Skin epidermis (tissue), 12 donors: ENCODE data around the gene MRPL40.

ENCODE experiments used
- H3K27ac ChIP-seq, 21 experiments: fragments of 200-600 bp; sonication (generic) in 11 of 21; one replicate each; pipeline ENCODE4 v1.5.0; 2020; ENCODE audit warnings: mild to moderate bottlenecking in 3 of 21, inconsistent platforms in 2 of 21, moderate library complexity in 2 of 21
- H3K4me3 ChIP-seq, 7 experiments: fragments of 200-600 bp; sonication (generic) in 2 of 7; one replicate each; pipeline ENCODE4 v1.5.0; 2020; ENCODE audit warnings: inconsistent platforms in 2 of 7, mild to moderate bottlenecking in 2 of 7, moderate library complexity in 1 of 7

Gene MRPL40

DNA sequence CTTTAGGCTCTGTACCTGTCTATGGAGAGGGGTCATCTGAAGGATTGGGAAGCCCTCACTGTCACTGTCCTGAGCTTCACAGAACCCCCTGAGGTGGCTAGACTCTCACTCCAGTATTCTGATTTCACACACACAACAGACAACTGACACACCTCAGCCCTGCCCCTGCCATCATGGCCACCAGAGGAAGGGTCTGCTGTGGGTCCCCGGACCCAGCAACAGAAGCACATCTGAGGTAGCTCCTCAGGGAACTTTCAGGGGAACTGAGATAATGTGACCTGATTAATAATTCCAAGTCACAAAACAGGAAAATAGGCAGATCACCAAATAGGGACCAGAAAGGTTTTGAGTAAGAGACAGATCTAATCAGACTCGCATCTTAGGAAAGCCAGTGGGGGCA lies 22.7 kb downstream of the MRPL40 start:
- Histone ChIP-seq H3K27ac (no peak overlapping the region), H3K4me3 (no peak overlapping the region)

DNA sequence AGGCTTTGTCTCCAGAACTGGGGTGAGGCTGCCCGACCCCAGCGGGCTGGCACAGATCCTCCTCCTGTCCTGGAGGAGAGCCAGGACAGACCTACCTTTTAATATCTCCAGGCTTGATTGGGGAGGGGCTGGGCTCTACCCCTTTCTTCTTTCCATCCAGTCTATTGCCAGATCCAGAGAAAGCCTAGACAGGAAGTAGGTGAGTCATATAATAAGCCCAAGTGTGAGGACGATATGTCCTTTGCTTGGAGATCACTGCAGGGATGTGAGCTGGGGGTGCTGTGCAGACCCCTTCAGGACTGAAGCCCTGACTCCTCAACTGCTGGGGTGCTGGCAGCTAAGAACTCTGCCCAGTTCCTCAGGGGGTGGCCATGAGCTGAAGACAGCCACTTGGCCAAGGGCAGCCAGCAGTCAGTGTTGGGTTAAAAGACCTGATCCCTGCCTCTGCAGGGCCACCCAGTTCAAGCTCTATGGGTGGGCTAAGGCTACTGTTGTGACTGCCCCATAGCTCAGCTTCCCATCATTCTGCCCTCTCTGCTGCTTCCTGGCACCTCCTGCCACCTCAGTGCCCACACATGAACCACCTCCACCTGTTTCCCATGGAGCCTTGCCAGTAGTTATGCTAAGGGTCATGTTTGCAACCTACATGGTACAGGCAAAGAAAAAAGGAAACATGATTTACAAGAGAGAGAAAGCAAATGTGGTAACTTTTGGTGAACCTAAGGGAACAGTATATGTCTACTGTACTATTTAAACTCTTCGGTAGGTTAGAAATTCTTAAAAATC lies 23.4 kb downstream of the MRPL40 start:
- no peak overlapping the region for H3K4me3 ChIP-seq

DNA sequence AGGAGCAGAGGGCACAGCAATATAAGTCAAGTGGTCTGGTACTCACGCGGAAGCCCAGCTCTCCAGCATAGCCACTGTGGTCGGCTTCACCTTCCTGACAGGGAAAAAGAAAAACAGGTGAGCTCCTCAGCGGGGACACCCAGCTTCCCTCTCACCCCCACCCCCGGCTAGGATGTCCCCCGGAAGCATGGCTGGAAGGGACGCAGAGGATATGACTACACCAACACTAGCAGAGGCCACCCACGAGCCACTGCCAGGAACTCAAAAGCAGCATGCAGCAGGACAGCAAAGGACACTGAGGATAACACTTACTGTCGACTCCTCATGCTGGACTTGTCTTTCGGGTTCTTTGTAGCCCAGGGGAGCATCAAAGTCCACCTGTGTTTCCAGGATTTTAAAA lies 24.2 kb downstream of the MRPL40 start:
- Histone ChIP-seq H3K4me3 (no peak overlapping the region), H3K27ac (no peak overlapping the region)

More for the DNA sequence above, 23.4 kb downstream of the MRPL40 start:
- no peak overlapping the region for H3K27ac ChIP-seq

DNA sequence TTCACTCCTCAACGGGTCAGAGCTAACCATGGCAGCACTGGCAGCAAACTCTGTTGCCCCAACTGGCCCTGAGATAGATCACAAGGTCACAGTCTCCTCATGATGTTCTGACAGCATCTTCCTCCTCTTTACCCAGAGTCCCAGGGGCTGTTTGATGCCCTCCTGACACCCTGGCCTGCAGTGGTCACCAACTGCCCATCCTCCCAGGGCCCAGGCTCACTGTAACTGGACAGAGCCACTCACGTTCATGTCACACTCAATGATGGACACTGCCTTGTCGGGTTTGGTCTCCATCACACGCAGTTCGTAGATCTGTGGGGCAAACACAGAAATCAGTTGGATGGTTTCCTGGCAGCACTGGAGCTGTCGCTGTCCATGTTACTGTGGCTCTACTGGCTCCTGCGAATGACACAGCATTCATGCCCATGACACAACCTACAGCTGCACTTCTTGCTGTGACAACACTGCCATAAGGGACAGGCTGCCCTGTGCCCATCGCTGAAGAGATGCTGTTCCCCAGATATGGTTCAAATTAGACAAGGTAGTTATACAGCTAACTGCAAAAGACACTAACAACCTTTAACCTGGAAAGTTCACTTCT lies 25.6 kb downstream of the MRPL40 start:
- H3K4me3 ChIP-seq = no peak overlapping the region

DNA sequence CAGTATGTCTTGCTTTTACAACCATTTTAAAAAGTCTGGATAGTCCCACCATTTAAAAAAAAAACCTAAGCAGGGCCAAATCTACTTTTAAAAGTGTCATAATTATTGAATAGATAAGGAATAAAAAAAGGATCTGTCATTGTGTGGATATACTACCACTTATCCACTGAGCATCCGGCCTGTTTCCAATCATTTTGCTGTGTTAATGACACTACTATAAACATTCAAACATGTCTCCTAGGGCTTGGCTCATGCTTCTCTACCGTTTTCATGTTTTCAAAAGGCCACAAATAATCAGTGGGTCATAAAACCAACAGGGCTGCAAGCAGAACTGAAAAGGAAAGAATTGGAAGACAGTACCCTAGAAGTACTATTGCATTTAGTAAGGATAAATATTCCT lies 27.7 kb downstream of the MRPL40 start:
- no peak overlapping the region for H3K27ac ChIP-seq
- no peak overlapping the region for H3K4me3 ChIP-seq

More for the DNA sequence above, 25.6 kb downstream of the MRPL40 start:
- H3K27ac ChIP-seq = no peak overlapping the region

DNA sequence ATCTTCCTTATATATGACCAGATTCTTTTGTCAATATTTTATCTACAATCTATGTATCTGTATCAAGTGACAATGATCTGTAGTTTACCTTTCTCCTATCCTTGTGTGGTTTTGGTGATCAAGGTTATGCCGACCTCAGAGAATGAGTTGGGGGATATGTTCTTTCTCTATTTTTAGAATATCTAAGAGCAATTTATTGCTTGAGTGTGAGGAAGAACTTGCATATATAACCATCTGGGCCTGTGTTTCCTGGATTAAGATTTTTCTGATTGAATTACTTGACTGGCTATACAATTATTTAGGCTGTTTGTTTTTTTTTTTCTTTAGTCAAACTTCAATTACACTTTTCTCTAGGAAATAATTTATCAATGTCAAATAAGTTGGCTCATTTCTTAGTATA lies 29.2 kb downstream of the MRPL40 start:
- H3K4me3 ChIP-seq = no peak overlapping the region
- no peak overlapping the region for H3K27ac ChIP-seq

DNA sequence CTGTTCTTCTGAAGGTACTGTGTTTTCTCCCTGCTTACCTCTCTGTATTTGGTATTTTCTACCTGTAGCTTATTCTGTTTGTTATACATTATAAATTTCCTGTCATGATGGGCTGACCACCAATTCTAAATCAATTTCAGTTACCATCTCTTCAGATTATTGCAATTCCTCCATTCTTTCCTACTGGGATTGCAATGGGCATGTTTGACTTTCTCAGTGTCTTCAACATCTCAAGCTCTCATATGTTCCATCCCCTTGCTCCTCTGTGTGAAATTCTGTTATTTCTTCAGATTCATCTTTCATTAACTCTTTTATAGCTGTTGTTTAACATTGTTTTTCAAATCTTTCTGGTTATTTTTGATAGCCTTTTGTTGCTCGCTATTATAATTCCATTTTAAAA lies 30.7 kb downstream of the MRPL40 start:
- no peak overlapping the region for H3K27ac ChIP-seq
- no peak overlapping the region for H3K4me3 ChIP-seq

DNA sequence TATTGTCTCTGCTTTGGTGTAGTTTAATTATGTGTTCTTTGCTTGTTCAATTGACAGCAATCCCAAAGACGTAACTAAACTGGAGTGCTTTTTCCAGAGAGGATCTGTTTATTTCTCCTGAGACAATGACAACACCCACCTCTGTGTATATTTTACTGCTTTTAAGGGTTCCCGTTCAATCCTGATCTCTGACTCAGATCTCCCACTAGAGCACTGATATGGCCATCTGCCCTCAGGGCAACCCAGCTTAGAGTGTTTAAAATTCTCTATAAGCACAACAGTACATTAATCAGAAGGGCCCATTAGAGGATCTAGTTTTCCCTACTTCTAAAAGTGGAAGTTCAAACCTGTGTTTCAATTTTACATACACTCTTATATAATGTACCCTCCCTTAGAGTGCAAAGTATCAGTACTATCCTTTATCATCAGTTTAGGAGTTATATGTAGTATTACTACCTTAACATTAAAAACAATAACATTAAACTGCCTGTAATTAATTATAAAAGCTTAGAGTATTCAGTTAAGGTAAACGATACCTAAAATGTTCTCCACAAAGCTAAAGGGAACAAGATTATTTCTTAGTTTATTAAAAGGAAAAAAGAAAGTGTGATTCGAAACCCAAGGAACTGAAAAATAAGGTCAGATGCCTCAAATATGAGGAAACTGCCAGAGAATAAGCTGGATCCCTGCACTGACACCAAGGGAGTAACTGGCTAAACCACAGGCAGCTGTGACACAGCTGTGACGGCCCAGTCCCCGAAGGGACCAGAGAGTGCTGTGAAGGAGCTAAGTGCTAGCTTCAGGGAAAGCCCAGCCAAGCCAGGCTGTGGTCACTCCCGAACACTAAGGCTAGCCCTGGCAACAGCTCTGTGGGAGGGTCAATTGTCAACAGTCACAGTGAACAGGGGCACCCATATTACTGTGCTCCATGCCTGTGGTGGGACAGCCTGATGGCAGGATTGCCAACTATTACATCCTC lies 31.4 kb downstream of the MRPL40 start:
- peak overlapping the region in 1 of 21 experiments; percentile 40 for H3K27ac ChIP-seq
- no peak overlapping the region for H3K4me3 ChIP-seq

DNA sequence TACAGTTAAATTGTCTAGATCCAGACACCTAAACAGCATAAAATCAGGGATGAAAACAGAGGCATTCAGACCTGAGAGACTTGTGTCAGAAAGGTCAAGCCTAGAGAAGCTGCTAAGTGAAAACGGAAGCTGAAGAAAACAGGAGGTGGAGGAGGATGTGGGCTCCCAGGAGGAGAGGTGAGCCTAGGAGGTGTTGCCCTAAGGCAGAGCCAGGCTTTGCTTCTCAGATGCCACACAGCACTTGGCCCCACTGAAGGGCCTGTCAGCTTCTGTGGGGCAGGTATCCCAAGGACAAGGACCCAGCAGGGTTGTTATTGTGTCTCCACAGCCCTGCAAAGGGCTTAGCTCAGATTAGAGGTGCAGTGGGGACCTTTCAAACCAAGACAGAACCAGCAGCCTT lies 32.2 kb downstream of the MRPL40 start:
- H3K4me3 ChIP-seq = no peak overlapping the region
- H3K27ac ChIP-seq = peak overlapping the region in 3 of 21 experiments; percentile 8 to 43 (median 23)

DNA sequence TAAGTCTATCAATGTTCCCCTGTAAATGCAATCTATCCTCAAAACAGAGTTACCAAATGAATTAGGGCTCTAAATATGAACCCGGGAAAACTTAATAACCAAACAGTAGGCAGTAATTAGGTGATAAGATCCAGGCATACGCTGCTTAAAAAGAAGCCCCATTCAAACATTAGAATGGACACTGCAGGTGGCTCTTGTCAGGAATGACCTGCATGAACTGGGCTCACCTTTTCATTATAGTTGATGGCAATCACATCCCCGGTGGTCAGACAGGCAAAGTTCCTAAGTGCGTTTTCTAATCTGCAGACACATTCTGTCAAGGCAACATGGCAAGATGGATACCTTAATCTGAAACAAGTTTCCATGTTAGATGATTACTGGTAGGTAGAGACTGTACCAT lies 32.6 kb downstream of the MRPL40 start:
- Histone ChIP-seq H3K4me3 (no peak overlapping the region), H3K27ac (no peak overlapping the region)

DNA sequence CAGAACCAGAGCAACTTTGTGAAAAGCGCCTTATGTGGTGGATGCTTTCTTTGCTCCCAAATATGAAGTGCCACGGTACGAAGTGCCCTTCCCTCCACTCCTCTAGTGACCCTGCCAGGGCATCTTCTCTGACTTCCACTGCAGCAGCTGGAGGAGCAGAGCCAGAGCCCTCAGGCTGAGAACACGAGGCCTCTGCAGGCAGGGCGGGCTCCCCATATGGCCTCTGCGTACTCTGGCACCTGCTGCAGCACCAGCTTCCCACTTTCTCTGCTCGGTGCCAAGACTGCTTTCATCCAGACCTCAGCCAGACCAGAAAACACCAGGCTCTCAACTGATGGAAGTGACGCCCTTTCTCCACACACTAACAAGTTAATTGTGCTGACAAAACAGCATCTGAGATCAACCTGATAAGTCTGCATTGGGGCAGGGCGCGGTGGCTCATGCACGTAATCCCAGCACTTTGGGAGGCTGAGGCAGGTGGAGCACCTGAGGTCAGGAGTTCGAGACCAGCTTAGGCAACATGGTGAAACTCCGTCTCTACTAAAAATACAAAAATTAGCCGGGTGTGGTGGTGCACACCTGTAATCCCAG lies 33.9 kb downstream of the MRPL40 start:
- no peak overlapping the region for H3K27ac ChIP-seq
- H3K4me3 ChIP-seq = no peak overlapping the region

DNA sequence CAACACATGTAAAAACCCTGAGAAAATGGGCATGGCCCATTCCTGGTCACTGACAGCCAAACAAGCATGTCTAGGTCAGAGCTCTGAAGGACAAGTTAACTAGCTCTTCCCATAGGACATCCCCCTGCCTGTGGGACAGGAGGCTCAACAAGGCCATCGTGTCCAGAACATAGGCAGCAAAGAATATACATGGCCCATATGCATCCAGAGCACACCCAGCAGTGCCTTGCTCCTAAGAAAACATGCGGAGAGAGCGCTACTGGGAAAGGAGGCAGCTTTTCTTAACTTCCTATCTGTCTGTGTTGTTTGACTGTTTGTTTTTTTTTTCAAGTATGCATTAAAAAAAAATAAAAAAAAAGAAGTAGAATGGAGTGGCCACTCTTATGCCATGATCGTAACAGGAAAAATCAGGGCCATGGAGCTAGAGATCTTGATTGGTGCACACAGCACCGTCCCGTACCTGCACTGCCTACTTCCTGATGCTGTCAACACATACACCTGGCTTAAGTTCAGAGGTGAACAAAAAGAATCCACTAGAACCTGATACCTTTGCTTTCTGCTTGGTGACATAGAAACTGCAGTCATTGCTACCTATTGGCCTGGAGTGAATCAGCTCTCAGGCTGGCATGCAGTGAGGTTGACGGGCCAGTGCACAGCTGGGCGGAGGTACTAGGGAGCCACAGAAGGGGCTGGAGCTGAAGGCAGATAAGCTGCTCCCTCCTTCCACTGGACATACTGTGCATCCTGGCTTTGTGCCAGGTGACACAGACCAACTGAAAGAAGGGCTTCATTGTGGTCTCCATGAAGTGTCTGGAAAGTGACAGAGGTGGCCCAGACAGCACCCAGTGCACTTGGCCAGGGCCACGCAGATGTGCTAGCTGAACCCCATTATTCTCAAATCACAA lies 34.8 kb downstream of the MRPL40 start:
- Histone ChIP-seq H3K4me3 (no peak overlapping the region), H3K27ac (no peak overlapping the region)

DNA sequence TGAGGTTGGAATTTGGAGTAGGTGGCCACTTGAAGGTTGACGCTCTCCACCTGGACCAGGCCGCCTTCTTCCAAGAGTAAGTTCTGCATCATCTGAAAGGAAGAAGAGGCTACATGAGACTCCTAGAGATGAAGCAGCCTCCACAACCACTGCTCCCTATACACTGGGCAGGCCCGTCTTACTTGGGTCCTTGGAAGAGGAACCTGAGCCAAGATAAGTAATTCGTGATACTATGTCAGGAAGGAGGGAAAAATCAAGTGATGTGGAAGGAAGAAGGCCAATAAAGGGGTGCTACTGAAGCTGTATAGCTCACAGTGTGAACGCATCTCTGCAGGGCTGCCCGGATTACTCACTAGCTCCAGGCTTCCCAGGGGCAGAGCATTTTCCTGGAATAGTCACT lies 35.6 kb downstream of the MRPL40 start:
- Histone ChIP-seq H3K27ac (no peak overlapping the region), H3K4me3 (no peak overlapping the region)

DNA sequence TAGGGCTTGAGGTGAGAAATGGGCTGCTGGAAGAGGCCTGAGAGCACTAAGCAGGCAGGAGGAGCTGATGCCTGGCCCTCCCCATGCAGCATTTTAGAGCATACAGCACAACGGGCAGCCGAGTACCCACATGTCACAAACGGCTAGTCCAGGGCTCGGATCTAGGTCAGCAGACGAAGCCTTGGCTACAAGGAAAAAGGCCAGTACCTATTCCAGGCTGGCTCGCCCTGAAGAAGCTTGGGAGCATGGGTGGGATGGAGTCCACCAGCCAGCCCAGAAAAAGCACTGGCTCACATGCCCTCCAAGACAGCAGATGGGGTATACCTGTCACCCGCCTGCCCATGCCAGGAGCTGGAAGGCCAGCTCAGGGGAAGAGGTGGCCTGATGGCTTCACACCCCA lies 37.1 kb downstream of the MRPL40 start:
- Histone ChIP-seq H3K4me3 (no peak overlapping the region), H3K27ac (no peak overlapping the region)

DNA sequence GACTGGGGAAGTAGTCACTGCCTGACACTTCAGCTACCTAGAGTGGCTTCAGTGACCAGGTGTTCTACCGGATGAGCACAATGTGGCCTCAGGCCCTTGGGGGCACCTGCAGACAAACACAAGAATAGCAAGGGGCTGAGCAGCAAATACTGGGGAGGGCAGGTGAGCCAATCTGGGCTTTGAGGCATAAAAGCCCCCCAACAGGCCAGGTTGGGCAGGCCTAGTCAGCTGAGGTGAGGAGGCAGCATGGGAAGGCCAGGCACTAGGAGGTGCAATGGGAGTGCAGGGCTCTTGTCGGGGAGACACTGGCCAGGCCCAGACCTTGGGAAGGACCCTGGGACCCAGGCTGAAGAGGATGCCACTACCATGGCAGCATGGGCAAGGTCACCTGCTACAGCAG lies 37.7 kb downstream of the MRPL40 start:
- Histone ChIP-seq H3K27ac (no peak overlapping the region), H3K4me3 (no peak overlapping the region)

DNA sequence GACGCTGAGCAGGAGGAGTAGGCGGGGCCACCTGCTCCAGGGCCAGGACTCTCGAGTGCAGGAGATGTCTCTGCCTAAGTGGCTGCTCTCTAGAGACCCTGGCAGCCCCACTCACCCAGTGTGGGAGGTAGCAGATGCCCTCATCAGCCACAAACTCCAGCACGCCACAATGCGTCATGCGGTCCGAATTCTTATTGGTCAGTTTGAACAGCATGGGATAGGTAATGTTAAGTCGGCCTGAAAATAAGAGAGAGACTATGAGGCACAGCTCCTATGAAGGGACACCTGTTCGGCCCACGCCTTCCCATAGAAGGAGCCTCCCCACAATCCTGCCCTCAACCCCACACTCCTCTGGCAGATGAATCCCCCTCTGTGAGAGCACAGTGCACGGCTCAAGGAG lies 39.2 kb downstream of the MRPL40 start:
- H3K27ac ChIP-seq = no peak overlapping the region
- no peak overlapping the region for H3K4me3 ChIP-seq

DNA sequence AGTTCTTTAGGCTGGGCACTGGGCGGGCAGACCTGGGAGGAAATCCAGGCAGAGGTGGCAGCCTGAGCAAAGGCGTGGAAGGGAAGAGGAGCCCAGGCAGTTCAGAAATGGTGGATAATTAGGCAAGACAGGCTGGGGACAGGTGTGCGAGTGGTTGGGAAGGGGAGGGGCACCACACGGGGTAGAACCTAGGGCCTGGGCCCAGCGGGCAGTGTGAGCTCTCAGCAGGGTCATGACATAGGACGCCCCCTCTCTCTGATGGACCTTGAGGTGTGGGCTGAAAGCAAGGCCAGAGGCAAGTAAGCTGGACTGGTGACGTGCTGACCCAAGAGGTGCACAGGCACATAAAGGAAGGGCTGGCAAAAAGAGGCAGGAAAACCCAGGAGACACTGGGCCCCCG lies 39.9 kb downstream of the MRPL40 start:
- H3K4me3 ChIP-seq = no peak overlapping the region
- no peak overlapping the region for H3K27ac ChIP-seq

DNA sequence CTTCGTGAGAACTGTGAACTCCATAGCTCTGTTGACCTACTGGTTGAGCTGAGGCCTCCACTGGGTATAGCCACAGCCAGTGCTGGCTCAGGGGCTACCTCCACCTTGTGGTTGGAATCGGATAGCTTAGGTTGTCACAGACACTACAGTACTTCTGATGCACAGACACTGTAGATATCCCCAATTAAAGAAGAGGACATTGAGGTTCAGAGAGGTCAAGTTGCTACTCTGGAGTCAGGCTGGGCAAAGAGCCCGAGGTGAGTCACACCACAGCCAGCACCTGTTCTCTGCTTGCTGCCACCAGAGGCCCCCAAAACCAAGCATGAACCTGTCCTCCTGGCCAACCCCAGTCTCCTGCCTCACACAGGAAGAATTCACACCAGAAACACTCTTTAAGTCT lies 41.2 kb downstream of the MRPL40 start:
- Histone ChIP-seq H3K4me3 (no peak overlapping the region), H3K27ac (no peak overlapping the region)

DNA sequence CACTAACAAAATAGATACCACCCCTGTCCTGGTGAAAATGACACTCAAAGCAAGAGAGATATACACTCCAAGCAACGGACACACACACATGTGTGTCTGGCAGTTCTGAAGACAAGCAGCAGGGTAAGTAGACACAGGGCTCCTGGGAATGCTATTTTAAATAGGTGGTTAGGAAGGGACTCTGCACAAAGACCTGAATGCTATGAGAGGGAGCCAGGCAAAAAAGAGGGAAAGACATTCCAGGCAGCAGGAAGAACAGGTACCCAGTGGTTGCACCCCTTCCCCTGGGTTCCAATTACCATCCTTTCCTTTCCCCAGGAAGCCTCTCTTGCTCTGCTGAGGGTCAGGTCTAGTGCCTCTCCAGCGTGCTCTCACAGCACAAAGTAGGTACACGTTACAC lies 43.7 kb downstream of the MRPL40 start:
- peak overlapping the region in 1 of 21 experiments; percentile 44 for H3K27ac ChIP-seq
- H3K4me3 ChIP-seq = no peak overlapping the region
